ENCODE data around the gene LSM11.

The LSM11 gene

GRCh38 chr5:157766902-157767301 is 23.4 kb downstream of the LSM11 start:
- DNase-seq: no peak

GRCh38 chr5:157767689-157768088 is 24.2 kb downstream of the LSM11 start:
- no peak for DNase-seq

GRCh38 chr5:157770665-157771064 is 27.2 kb downstream of the LSM11 start:
- no peak for DNase-seq

- no peak for DNase-seq
Measured at GRCh38 chr5:157772127-157772526, 28.6 kb downstream of the LSM11 start.

- no peak for DNase-seq
Measured at GRCh38 chr5:157778121-157778805, 34.8 kb downstream of the LSM11 start.

- DNase-seq: no peak
Measured at GRCh38 chr5:157779221-157779620, 35.7 kb downstream of the LSM11 start.

- DNase-seq: no peak
Measured at GRCh38 chr5:157785801-157786200, 42.3 kb downstream of the LSM11 start.

- DNase-seq: no peak
Measured at GRCh38 chr5:157793301-157793700, 49.8 kb downstream of the LSM11 start.

- no peak for DNase-seq
Measured at GRCh38 chr5:157799578-157799977, 56.1 kb downstream of the LSM11 start.

GRCh38 chr5:157800137-157800536 is 56.6 kb downstream of the LSM11 start:
- no peak for DNase-seq

- DNase-seq: no peak
Measured at GRCh38 chr5:157802736-157803135, 59.2 kb downstream of the LSM11 start.

- DNase-seq: no peak
Measured at GRCh38 chr5:157808043-157808442, 64.5 kb downstream of the LSM11 start.

All from hypothalamus (tissue), 51 donors.